Spleen (tissue), 7 donors: Measurements from ENCODE around the gene ANO3.

Source experiments
- POLR2A ChIP-seq, 3 donors: fragments of 450-650 bp; IDR thresholded peaks; one replicate each; pipeline ENCODE4 v1.5.1; 2017; ENCODE audit warnings: antibody characterized with exemption in 3 of 3, mild to moderate bottlenecking in 1 of 3
- POLR2AphosphoS5 ChIP-seq, 3 donors: sonication (generic); formaldehyde crosslinking; IDR thresholded peaks; one replicate each; pipeline ENCODE4 v1.5.1; 2017; ENCODE audit warnings: antibody characterized with exemption in 3 of 3
- TF ChIP-seq, protein P1 (sequence below), 11 experiments: fragments of 200-600 bp in 7 of 11; fragments of 450-650 bp in 4 of 11; sonication (generic) in 4 of 11; IDR thresholded peaks in 8 of 11; conservative IDR thresholded peaks in 3 of 11; 1 replicate in 7 of 11; 2 replicates in 4 of 11; pipeline versions ENCODE4 v1.4.0 to v1.8.0; 2016 to 2021; ENCODE audit warnings: antibody characterized with exemption in 11 of 11, inconsistent platforms in 4 of 11, mild to moderate bottlenecking in 1 of 11
- donor health status: DM: no; HTN: no; CAD: no; lungs with moderate emphysema.
- donor health status: DM: no; HTN: no; CAD: no.
- donor health status: DM: no; HTN: no; CAD: no.

DNA sequence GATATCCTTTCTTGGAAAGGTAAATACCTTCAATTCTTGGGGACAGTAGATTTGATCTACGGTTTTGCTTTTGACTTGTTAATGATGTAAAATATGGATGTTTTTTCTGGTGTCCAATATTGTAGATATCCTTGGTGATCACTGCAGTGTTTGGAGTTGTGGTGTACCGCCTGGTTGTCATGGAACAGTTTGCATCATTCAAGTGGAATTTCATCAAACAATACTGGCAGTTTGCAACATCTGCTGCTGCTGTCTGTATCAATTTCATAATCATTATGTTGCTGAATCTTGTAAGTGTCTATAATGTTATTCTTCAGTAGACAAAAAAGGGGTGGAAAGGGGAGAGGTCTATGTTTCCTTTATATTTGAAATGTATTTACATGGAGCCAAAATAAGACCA, 267.5 kb downstream of the ANO3 start:
- TF ChIP-seq, protein P1, sequence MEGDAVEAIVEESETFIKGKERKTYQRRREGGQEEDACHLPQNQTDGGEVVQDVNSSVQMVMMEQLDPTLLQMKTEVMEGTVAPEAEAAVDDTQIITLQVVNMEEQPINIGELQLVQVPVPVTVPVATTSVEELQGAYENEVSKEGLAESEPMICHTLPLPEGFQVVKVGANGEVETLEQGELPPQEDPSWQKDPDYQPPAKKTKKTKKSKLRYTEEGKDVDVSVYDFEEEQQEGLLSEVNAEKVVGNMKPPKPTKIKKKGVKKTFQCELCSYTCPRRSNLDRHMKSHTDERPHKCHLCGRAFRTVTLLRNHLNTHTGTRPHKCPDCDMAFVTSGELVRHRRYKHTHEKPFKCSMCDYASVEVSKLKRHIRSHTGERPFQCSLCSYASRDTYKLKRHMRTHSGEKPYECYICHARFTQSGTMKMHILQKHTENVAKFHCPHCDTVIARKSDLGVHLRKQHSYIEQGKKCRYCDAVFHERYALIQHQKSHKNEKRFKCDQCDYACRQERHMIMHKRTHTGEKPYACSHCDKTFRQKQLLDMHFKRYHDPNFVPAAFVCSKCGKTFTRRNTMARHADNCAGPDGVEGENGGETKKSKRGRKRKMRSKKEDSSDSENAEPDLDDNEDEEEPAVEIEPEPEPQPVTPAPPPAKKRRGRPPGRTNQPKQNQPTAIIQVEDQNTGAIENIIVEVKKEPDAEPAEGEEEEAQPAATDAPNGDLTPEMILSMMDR (IDR thresholded peaks at IDR 0.05 in 8 of 11, conservative IDR thresholded peaks at IDR 0.05 in 3 of 11) = no peak
- TF ChIP-seq POLR2A (IDR thresholded peaks at IDR 0.05) = no peak
- no peak for TF ChIP-seq POLR2AphosphoS5 (IDR thresholded peaks at IDR 0.05)
